HUES64 (cell line): ENCODE data around the gene KCNK7.

Experiments used
- H3K27ac ChIP-seq: 2 replicates; pipeline ENCODE4 v1.7.0; 2013; ENCODE audit warnings: low read depth, low read length, inconsistent platforms
- H3K27me3 ChIP-seq: 2 replicates; pipeline ENCODE4 v1.6.1; 2013; ENCODE audit warnings: mild to moderate bottlenecking, low read length; ENCODE audit not compliant: insufficient read depth
- H3K36me3 ChIP-seq: 2 replicates; pipeline ENCODE4 v1.6.1; 2013; ENCODE audit warnings: mild to moderate bottlenecking, low read length; ENCODE audit not compliant: insufficient read depth
- H3K4me1 ChIP-seq: 2 replicates; pipeline ENCODE4 v1.6.1; 2013; ENCODE audit warnings: mild to moderate bottlenecking, low read length, moderate library complexity; ENCODE audit not compliant: insufficient read depth
- H3K4me3 ChIP-seq: 2 replicates; pipeline ENCODE4 v1.5.1; 2013; ENCODE audit warnings: mild to moderate bottlenecking, low read length, moderate library complexity
- H3K9ac ChIP-seq: 2 replicates; pipeline ENCODE4 v1.6.1; 2013; ENCODE audit warnings: mild to moderate bottlenecking, low read depth, low read length
- H3K9me3 ChIP-seq: 2 replicates; pipeline ENCODE4 v1.6.1; 2013; ENCODE audit warnings: low read depth, low read length; ENCODE audit not compliant: insufficient read depth
- WGBS: fragments of 150-250, 120-280 bp; methylation state at CpG from one replicate; pipeline ENCODE4 v1.1.7; 2013; ENCODE audit warnings: missing lambda C conversion rate; 5-methylcytosine and 5-hydroxymethylcytosine counted together

KCNK7 gene

GRCh38 chr11:65584106-65584505 is 11.5 kb downstream of the KCNK7 start:
- WGBS: 89% methylated on average over 7 of the region's 8 CpGs
- Histone ChIP-seq H3K27ac (no peak overlapping the region), H3K4me1 (0 out of 2 replicates have a peak, but pooled peaks cover 3% of the 10 kb centered on the region), H3K27me3 (peaks cover 53% of the 10 kb centered on the region), H3K36me3 (no peaks in the 10 kb centered on the region), H3K9ac (no peak overlapping the region), H3K9me3 (no peaks in the 10 kb centered on the region), H3K4me3 (no peak overlapping the region)

- WGBS: 91% methylated on average over 9 of the region's 10 CpGs
- Histone ChIP-seq H3K4me3 (no peak overlapping the region), H3K27ac (no peak overlapping the region), H3K9ac (no peak overlapping the region), H3K4me1 (0 out of 2 replicates have a peak, but pooled peaks cover 3% of the 10 kb centered on the region), H3K36me3 (no peaks in the 10 kb centered on the region), H3K27me3 (peaks cover 56% of the 10 kb centered on the region), H3K9me3 (no peaks in the 10 kb centered on the region)
These were observed 12.0 kb downstream of the KCNK7 start for GRCh38 chr11:65583589-65583988.

- H3K4me3 ChIP-seq: no peak overlapping the region
- no peak overlapping the region for H3K9ac ChIP-seq
- WGBS: 90% methylated on average over 3 of the region's 3 CpGs
- peaks cover 3% of the 10 kb centered on the region; the same call in 1 of the 2 replicates for H3K4me1 ChIP-seq
- no peaks in the 10 kb centered on the region for H3K36me3 ChIP-seq
- H3K9me3 ChIP-seq: no peaks in the 10 kb centered on the region
- no peak overlapping the region for H3K27ac ChIP-seq
- peaks cover 70% of the 10 kb centered on the region for H3K27me3 ChIP-seq
These were observed 13.7 kb downstream of the KCNK7 start for GRCh38 chr11:65581928-65582327.

- H3K27ac ChIP-seq: no peak overlapping the region
- H3K9ac ChIP-seq: no peak overlapping the region
- no peaks in the 10 kb centered on the region for H3K9me3 ChIP-seq
- H3K4me1 ChIP-seq: peaks cover 3% of the 10 kb centered on the region; the same call in 1 of the 2 replicates
- WGBS: 85% methylated on average over 6 of the region's 8 CpGs
- no peaks in the 10 kb centered on the region for H3K36me3 ChIP-seq
- H3K27me3 ChIP-seq: peaks cover 69% of the 10 kb centered on the region
- H3K4me3 ChIP-seq: no peak overlapping the region
These were observed 14.8 kb downstream of the KCNK7 start for GRCh38 chr11:65580756-65581155.

- Histone ChIP-seq H3K27me3 (peaks cover 69% of the 10 kb centered on the region), H3K36me3 (no peaks in the 10 kb centered on the region), H3K27ac (no peak overlapping the region), H3K9me3 (no peaks in the 10 kb centered on the region), H3K4me3 (no peak overlapping the region), H3K9ac (no peak overlapping the region), H3K4me1 (peaks cover 7% of the 10 kb centered on the region; the same call in 1 of the 2 replicates)
- 94% methylated on average over 19 of the region's 19 CpGs for WGBS
These were observed 15.4 kb downstream of the KCNK7 start for GRCh38 chr11:65580031-65580692.

- Histone ChIP-seq H3K27me3 (peaks cover 69% of the 10 kb centered on the region), H3K36me3 (no peaks in the 10 kb centered on the region), H3K4me3 (no peak overlapping the region), H3K27ac (no peak overlapping the region), H3K9ac (no peak overlapping the region), H3K4me1 (peaks cover 11% of the 10 kb centered on the region; the same call in 1 of the 2 replicates), H3K9me3 (no peaks in the 10 kb centered on the region)
- WGBS: 94% methylated on average over 4 of the region's 4 CpGs
These were observed 16.3 kb downstream of the KCNK7 start for GRCh38 chr11:65579291-65579690.

- Histone ChIP-seq H3K36me3 (no peaks in the 10 kb centered on the region), H3K27me3 (peaks cover 64% of the 10 kb centered on the region), H3K9me3 (no peaks in the 10 kb centered on the region), H3K27ac (no peak overlapping the region), H3K9ac (no peak overlapping the region), H3K4me3 (no peak overlapping the region), H3K4me1 (peaks cover 14% of the 10 kb centered on the region; the same call in 1 of the 2 replicates)
- 87% methylated on average over 3 of the region's 3 CpGs for WGBS
These were observed 16.9 kb downstream of the KCNK7 start for GRCh38 chr11:65578667-65579066.

GRCh38 chr11:65578134-65578533 is 17.5 kb downstream of the KCNK7 start:
- 89% methylated on average over 7 of the region's 7 CpGs for WGBS
- no peak overlapping the region for H3K9ac ChIP-seq
- H3K27me3 ChIP-seq: peaks cover 58% of the 10 kb centered on the region
- no peak overlapping the region for H3K27ac ChIP-seq
- no peaks in the 10 kb centered on the region for H3K36me3 ChIP-seq
- no peak overlapping the region for H3K4me3 ChIP-seq
- no peaks in the 10 kb centered on the region for H3K9me3 ChIP-seq
- H3K4me1 ChIP-seq: peaks cover 17% of the 10 kb centered on the region; the same call in 1 of the 2 replicates

- Histone ChIP-seq H3K36me3 (no peaks in the 10 kb centered on the region), H3K27ac (no peak overlapping the region), H3K4me1 (peaks cover 17% of the 10 kb centered on the region; the same call in 1 of the 2 replicates), H3K27me3 (peaks cover 57% of the 10 kb centered on the region), H3K9ac (no peak overlapping the region), H3K9me3 (no peaks in the 10 kb centered on the region), H3K4me3 (no peak overlapping the region)
- WGBS: 78% methylated on average over 8 of the region's 8 CpGs
These were observed 17.9 kb downstream of the KCNK7 start for GRCh38 chr11:65577756-65578109.

GRCh38 chr11:65576867-65577755 is 18.5 kb downstream of the KCNK7 start:
- H3K27me3 ChIP-seq: peaks cover 51% of the 10 kb centered on the region
- no peaks in the 10 kb centered on the region for H3K36me3 ChIP-seq
- H3K27ac ChIP-seq: no peak overlapping the region
- H3K9ac ChIP-seq: no peak overlapping the region
- no peaks in the 10 kb centered on the region for H3K9me3 ChIP-seq
- H3K4me3 ChIP-seq: no peak overlapping the region
- H3K4me1 ChIP-seq: peaks cover 17% of the 10 kb centered on the region; the same call in 1 of the 2 replicates
- 80% methylated on average over 18 of the region's 18 CpGs for WGBS

- Histone ChIP-seq H3K4me1 (peaks cover 17% of the 10 kb centered on the region; the same call in 1 of the 2 replicates), H3K27ac (no peak overlapping the region), H3K27me3 (peaks cover 49% of the 10 kb centered on the region), H3K36me3 (no peaks in the 10 kb centered on the region), H3K4me3 (peak overlapping the region; percentile 46), H3K9ac (no peak overlapping the region), H3K9me3 (no peaks in the 10 kb centered on the region)
- 33% methylated on average over 26 of the region's 26 CpGs for WGBS
These were observed 19.3 kb downstream of the KCNK7 start for GRCh38 chr11:65576232-65576866.
